GM12874 (cell line): ENCODE measurements around the gene AGO4.

Experiments used
- CTCF ChIP-seq: IDR thresholded peaks from 2 replicates; pipeline ENCODE4 v1.5.1; 2011; ENCODE audit warnings: low read depth, mild to moderate bottlenecking, control low read depth, low read length, moderate library complexity; ENCODE audit not compliant: insufficient read depth

Gene AGO4

GRCh38 chr1:35807614-35808449, at the start of gene AGO4:
AGO4 (plus strand) TSS chr1:35808016; CDS start chr1:35808417, 401 bp downstream.
- no peak for TF ChIP-seq CTCF

GRCh38 chr1:35762141-35762540, 45.7 kb upstream of the AGO4 start:
- TF ChIP-seq CTCF, result no peak

DNA sequence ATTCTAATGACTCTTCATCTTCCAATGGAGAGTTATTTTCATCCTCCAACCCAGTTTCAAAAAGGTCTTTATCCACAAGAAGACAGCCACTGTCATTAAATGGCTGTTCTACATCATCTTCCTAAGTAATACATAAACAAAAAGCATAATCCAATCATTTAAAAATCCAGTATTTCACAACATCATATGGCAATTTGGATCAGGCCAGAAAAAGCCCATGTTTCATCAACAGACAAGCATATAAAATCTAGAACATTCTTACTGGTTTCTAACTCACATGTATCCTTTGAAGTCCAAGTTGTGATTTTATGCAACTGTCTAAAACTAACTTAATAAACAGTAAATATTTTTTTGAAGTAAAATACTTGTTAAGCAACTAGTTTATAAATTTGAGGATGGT, 44.6 kb upstream of the AGO4 start:
- TF ChIP-seq CTCF, result no peak

- TF ChIP-seq CTCF, result no peak
Observed at GRCh38 chr1:35764283-35764682, 43.5 kb upstream of the AGO4 start.

DNA sequence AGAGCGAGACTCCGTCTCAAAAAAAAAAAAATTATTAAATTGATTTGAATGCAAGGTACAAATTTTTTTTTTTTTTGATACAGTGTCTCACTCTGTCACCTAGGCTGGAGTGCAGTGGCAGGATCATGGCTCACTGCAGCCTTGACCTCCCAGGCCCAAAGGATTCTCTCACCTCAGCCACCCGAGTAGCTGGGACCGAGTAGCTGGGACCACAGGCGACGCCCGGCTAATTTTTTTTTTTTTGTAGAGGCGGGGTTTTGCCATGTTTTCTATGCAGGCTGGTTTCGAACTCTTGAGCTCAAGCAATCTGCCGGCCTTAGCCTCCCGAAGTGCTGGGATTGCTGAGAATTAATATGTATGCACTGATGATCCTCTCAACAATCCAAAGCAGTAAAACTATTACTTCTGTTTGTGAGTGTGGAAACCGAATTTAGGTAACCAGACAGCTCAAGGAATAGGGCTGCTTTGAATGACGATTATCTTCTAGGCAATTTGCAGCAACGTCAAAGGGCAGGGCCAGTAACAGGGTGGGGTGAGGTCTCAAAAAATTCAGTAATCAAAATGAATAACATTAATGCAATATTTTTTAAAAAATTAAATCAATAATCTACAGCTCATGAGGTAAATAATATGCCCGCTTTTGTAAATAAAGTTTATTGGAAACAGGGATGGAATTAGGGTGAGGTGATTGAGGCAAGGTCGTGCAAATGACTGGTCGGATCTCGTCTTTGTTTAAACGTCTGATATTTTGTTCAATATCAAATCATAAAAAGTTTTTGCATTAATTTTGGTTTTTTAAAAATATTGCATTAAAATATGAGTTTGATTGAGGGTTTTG, 39.2 kb upstream of the AGO4 start:
- TF ChIP-seq CTCF, result no peak

GRCh38 chr1:35769188-35769758, 38.5 kb upstream of the AGO4 start:
- 0 out of 2 replicates have a peak, but pooled peaks have one; percentile 20 for TF ChIP-seq CTCF

GRCh38 chr1:35773711-35774110, 34.1 kb upstream of the AGO4 start:
- no peak for TF ChIP-seq CTCF
